ENCODE data around the gene PLAAT4.
A peak's percentile ranks its signal among the peaks of the same experiment; 100 is the strongest.
"Not testable (repeated sequence)": the region's sequence is repeated elsewhere in the genome, so short reads cannot be mapped to it uniquely, and the experiment has no call there.

PLAAT4 gene

DNA sequence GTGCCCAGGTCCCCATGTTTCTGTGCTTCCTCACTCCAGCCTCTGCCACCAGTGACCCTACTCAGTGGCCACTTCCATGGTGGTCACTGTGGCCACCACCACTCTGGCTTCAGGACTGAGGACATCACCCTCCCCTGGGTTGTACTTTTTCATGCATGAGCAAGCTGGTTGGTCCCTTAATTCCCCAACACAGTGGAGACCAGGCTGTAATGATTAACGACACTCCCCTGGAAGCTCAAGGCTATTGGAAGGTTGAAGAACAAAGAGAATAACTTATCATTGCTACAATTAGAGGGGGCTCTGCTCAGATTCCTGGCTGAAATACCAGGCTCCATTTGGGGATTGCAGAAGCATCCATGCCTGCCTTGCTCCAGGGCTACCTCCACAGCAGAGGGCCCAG, 10.5 kb downstream of the PLAAT4 start:
- no peak for DNase-seq

DNA sequence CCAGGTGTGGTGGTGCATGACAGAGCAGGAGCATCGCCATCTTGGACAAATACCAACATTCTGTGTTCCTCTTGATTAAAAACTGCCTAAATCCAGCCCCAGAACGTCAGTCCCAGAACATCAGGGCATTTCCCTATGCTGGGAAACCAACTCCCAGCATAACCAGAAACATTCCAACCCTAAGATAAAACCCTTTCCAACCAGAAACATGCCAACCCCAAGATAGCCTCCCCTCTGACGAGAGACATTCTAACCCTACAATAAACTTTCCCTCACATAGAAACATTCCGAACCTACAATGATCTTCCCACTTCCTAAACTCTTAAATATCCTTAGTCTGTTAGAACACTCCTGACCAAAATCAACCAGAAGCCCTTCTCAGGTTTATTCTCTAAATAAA, 11.6 kb downstream of the PLAAT4 start:
- DNase-seq: no peak

DNA sequence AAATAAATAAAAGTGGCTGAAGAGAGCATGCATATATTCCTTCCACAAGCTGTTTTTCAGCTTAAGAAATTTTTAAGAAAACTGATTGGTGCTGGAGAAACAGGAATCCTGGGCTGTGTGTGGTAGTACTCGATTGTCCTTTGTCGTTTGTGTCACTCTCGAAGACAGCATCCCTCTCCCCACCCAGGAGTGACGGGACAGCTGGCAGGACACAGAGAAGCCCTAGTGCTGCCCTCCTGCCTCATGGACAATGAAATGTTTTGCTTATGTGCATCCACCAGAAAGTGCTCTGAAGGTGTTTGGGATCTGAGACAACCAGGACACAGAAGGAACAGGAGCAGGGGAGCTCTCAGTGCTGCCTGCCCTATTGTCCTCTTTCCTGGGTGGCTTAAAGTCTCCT, 12.8 kb downstream of the PLAAT4 start:
- DNase-seq: no peak

DNA sequence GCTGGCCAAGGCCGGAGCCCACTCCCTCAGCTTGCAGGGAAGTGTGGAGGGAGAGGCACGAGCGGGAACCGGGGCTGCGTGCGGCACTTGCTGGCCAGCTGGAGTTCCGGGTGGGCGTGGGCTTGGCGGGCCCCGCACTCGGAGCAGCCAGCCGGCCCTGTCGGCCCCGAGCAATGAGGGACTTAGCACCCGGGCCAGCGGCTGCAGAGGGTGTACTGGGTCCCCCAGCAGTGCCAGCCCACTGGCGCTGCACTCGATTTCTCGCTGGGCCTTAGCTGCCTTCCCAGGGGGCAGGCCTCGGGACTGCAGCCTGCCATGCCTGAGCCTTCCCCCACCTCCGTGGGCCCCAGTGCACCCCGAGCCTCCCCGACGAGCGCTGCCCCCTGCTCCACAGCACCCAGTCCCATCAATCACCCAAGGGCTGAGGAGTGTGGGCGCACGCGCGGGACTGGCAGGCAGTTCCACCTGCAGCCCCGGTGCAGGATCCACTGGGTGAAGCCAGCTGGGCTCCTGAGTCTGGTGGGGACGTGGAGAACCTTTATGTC, 13.6 kb downstream of the PLAAT4 start:
- not testable (repeated sequence) for DNase-seq

DNA sequence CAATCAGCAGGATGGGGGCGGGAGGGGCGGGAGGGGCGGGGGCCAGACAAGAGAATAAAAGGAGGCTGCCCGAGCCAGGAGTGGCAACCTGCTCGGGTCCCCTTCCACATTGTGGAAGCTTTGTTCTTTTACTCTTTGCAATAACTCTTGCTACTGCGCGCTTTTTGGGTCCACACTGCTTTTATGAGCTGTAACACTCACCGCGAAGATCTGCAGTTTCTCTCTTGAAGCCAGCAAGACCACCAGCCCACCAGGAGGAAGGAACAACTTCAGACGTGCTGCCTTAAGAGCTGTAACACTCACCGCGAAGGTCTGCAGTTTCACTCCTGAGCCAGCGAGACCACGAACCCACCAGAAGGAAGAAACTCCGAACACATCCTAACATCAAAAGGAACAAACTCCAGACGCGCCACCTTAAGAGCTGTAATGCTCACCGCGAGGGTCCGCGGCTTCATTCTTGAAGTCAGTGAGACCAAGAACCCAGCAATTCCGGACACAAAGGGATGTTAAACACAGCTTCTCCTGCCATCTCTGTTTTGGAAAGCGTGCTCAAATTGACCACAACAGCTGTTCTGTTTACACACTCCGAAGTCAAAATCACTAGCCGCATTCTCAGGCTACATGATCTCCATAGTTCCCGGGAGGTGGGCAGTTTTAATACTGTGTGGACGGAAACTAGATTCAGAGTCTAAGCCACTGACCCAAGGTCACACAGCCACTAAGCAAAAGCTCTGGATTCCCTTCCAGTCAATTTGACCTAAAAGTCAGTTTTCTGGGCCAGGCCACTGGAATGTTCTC, 14.7 kb downstream of the PLAAT4 start:
- DNase-seq: no peak

DNA sequence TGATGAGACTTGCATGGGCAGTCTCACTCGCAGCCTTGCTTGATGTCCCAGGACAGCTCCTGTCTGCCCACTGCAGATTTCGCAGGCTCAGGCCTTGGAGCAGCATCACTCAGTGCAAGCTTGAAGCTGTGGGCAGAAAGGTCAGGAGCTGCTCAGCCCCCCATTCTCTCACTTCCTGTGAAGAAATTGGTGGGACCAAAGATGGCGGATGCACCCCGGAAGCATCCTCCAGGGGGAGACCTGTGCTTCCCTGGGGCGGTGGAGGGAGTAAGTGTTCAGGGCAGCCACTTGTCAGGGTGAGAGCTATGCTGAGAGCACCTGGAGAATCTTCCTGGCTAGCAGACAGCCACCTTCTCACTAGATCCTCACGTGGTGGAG, 15.3 kb downstream of the PLAAT4 start:
- no peak for DNase-seq

DNA sequence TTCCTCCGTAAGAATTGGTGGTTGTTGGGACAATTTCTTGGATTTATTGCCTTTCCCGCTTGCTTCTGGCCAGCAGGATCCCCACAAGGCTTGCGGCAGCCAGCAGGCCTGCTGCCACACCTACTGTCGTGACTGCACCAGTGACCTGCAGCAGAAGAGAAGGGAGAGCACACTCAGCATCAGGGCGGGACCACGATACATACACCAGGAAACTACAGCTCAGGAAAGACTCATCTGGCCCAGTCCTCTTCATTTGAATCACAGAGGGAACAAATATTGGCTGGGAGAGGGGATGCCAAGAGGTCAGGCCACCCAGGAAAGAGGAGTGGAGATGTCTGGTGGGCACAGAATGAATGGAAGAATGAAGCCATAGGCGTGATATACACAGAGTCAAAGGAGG, 16.3 kb downstream of the PLAAT4 start:
- DNase-seq: no peak

DNA sequence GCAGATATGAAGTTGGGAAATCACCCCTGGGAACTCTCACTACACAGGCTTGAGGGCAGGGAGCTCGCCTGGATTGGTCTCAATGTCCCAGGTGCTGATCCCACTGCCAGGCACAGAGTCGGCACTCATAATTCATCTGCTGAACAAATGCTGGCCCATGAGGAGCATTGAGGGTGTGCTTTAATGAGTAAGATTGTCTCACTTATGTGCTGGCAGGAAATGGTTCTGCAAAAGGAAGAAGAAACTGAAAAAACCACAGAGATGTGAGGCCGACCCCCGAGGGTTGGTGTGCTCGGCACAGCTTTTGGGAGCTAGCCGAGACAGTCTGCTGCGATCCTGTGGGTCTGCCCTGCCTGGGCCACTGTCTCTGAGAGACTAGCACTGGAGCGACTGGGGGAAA, 17.2 kb downstream of the PLAAT4 start:
- DNase-seq: peak; percentile 57

DNA sequence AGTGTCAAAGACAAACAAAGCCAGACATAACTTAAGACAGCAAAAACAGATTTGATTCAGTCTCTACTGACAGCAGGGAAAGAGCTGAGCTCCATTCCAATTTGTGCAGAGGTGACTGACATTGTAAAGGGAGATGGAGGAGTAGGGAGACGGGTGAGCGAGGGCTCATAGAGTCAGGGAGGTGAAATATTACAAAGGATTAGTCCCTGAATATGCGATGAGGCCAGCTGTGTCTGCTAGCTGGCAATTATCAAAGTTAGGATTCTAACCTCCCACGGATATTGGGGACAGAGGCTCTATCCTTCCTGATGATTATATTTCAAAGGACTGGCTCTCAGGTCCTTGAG, 18.2 kb downstream of the PLAAT4 start:
- DNase-seq: no peak

DNA sequence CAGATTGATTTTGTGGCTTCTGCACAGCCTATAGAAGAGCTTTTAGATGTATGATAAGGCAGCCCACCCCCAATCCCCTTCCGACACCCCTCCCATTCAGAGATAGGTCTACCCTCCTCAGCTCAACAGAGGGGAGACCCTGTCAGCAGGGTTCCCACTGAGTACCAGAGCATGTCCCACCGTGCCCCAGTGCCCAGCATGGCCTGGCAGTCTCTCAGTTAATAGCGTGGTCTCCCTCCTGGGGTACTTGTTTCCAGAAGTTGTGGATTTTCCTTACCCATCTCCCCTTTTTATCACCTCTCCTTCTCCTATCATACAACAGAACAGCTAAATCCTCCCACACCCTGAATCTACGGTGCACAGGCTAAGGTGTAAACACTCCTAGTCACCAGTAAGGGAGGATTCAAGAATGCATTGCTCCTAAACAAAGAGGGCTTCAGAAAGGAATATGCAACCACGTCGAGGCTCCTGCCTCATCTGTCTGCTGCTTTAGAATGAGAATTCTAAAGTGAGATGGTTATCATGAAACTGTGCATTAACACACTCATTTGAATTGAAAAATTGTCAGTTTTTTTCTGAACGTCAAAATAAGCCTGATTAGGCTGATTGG, 19.9 kb downstream of the PLAAT4 start:
- no peak for DNase-seq

DNA sequence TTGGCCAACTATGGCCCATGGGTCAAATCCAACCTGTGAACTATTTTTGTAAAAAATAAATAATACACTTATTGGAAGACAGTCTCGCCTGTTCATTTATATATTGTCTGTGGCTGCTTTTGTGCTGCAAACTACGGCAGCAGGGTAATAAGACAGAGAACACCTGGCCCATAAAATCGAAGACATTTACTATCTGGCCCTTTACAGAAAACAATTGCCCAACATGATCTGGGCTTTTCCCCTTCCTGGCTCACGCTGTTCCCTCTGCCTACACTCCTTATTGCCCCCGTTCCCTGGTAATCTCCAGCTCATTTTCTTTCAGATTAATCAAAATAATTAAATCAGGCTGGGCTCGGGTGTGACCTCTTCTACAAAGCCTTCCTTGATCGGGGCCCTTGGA, 21.0 kb downstream of the PLAAT4 start:
- DNase-seq: no peak

DNA sequence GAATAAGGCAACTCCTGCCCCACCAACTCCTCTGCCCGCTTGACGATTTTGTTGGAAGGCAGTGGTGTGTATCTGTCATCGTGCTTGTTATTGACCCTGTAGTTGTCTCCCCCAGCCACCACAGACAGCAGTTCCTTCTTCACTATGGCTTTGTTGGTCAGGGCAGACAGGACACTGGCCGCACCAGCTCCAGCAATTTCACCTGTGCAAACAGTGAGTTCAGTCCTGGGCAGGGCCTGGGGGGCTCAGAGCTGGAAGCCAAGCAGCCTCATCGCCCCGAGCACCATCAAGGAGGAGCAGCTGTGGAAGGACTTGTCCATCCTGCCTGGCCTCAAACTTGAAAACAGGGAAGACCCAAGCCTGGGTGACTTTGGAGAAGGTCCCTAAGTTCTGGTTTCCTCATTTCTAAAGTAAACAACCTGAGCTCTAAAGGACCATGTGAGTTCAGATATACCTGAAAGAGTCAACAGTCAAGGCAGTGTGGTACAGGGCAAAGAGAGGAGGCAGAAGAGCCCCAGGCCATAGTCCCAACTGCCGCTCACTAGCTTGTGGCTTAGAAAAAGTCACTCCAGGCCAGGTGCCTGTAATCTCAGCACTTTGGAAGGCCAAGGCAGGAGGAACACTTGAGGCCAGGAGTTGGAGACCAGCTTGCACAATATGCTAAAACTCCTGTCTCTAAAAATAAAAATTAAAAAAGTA, 22.0 kb downstream of the PLAAT4 start:
- DNase-seq: no peak

DNA sequence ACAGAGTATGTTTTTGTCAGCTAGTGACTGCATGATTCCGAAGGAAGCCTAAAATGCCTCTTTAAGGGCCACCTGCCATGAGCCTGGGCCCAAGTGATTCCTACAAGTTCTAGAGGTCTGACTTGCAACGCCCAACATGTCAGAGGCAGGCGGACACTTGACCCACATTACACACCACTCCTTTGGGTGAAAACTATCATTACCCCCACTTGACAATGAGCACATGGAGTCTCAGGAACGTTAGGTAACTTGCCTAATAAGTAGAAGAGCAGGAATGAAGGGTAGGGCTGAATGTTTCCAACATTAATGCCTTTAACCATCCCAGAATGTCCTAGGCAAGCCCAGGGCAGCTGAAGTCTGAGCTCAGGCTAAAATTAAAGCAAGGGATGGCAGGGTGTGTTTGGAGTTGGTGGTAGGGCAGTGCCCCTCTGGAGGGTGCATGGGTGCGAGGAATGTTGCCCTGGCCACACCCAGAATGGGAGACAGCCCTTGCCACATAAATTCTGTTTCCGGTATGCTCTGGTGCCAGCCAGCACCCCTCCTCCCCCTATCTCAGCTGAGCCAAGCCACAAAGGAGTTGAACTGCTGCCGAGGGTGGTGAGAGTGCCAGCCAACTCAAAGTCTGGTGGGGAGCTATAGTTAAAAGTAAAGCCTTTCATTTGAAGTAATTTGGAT, 24.0 kb downstream of the PLAAT4 start:
- DNase-seq: no peak

DNA sequence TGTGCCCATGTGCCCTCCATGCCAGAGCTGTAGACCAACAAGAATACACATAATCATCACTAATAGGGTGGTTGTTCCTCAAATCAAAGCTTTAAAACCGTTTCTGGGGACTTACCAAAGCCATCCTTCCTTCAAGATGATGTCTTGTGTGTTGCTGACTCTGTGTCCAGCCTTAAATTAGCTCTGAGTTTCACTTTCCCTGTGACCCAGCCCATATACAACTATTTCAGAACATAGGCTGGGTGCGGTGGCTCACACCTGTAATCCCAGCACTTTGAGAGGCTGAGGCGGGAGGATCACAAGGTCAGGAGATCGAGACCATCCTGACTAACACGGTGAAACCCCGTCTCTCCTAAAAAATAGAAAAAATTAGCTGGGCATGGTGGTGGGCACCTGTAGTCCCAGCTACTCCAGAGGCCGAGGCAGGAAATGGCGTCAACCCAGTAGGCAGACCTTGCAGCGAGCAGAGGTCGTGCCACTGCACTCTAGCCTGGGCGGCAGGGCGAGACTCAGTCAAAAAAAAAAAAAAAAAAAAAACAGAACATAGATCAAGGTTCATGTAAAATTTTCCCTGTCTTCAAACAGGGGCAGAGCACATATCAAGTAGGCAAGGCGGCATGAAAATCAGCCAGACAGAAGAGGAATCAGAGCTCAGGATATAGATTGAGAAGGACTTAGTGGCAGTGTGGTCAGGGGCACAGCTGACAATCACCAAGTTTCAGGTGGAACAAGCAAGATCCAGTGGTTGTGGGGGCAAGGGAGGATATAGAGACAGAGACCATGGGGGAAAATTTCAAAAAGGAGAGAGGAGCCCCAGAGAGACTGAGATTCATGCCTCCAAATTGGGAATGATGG, 26.8 kb downstream of the PLAAT4 start, which contains the start of gene PLAAT2:
PLAAT2 (minus strand) TSS at position 179 of the 855 bp plus-strand sequence; CDS start at position 124, 55 bp downstream.
- DNase-seq: no peak

DNA sequence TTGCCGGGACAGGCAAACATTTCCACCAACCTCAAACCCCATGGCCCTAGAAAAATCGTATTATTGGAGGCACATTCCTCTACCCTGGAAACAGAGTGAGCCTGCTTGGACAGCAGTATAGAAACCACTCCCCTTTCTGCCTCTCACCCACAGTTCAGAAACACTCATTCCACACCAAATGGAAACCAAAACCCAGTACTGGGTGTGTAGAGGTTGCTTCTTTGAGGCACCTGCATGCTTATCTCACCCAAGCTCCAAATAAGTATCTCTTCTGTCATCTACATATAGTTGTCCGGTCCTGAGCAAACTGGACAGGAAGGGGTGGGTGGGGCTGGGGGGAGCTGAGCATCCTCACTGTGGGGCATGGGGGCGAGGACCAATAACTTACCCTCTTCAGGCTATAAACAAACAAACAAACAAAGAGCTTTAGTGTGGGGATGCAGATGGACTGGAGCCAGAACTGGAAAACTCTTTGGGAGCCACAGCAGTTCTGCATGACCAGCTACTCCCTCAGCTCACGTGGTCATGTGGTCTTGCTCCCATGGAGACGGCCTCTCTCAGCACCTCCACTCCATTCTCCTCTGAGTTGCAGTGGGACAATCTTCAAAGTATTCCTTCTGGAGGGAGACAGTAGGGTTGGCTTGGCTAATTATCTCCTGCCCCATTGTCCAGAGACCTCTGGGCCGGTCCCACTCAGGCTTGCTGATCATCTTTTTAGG, 27.6 kb downstream of the PLAAT4 start:
- no peak for DNase-seq

DNA sequence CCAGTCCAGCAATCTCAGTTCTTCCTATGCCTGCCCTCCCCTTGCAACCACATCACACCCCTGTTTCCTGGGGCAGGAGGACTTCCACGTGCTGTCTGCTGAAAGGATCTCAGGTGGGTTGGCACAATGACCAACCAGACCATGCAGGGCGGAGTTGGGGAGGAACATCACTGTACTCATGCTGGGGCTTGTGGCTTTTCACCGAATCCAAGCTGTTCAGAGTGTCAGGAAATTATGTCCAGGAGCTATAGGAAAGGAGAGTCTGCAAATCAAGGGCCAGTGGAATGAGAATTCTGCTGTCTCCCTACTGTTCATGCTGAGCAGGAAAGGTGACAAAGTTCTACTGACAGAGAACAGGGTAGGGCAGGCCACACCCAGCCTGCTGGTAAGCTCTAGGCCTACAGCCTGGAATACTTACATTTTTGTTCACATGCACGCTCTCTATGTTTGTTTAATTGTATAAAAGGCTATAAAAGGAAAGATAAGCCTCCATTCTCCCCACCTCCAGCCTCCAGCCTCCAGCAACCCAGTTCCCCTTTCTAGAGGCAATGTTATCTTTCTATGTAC, 28.3 kb downstream of the PLAAT4 start:
- DNase-seq: no peak

DNA sequence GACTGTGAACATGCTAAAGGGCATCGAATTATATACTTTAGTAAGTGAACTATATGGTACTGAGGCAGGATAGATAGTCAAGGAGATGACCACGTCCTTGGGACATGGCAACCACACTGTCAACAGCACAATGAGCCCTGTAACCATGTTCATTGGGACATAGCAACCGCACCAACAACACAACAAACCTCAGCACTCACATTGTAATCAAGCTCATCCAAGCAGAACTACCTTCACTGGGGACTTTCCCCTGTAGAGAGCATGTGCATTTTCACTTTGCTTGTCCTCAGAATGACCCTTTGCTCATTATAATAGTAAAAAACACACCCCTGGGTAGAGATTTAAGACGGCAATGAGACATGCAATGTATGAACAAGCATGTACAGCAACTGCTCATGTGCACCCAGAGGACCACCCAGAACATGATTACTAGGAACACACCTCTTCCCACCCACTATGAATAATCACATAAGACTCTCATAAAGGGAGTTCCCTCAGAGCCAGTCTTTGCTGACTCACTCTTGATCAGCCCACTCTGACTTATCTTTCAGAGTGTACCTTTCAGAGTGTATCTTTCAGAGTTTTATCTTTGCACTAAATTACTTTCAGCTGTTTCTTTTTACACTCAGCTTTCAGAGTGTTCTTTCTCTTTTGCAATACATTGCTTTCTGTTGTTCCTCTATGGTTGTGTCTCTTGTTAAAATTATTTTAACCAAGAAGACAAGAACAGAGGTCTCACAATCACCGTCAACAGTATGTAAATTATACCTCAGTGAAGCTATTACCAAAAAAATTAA, 30.6 kb downstream of the PLAAT4 start:
- peak; percentile 88 for DNase-seq

DNA sequence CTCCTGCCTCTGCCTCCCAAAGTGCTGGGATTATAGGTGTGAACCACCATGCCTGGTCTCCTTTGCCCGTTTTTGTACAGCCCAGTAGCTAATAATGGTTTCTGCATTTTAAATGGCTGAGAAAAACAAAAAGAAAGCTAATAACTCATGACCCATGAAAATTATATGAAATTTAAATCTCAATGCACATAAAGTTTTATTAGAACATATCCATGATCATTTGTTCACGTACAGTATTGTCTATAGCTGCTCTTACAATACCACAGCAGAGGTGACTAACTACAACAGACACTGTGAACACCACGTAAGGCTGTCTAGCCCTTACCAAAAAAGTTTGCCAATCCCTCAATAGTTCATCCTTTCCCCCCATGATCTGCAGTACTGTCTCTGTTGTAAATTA, 33.0 kb downstream of the PLAAT4 start:
- DNase-seq: no peak

DNA sequence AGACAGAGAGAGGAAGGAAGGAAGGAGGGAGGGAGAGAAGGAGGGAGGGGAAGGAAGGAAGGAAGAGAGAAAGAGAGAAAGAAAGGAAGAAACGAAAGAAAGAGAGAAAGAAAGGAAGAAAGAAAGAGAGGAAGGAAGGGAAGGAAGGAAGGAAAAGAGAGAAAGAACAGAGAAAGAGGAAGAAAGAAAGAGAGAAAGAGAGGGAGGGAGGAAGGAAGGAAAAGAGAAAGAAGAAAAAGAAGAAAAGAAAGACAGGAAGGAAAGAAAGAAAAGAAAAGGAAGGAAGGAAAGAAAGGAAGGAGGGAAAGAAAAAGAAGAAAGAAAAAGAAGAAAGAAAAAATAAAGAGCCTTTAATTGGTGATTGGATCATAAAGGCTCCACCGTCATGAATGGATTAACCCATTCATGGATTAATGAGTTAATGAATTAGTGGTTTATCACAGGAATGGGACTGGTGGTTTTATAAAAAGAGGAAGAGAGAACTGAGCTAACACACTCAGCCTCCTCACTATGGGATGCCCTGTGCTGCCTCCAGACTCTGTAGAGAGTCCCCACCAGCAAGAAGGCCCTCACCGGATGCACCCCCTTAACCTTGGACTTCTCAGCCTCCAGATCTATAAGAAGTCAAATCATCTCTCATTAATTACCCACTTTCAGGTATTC, 35.5 kb downstream of the PLAAT4 start:
- no peak for DNase-seq

Data from fibroblast of skin of abdomen (primary cell).